ENCODE measurements around the gene SNCG. TPM values are rescaled to one million over a fixed set of nuclear protein-coding genes. Genes with fewer than 3 reads are reported as not detected.
"Not testable (repeated sequence)": the region's sequence is repeated elsewhere in the genome, so short reads cannot be mapped to it uniquely, and the experiment has no call there.

Gene SNCG
- total RNA-seq, 1 donor from 2014 or later = 706 TPM

- DNase-seq (ENCODE audit: low spot score) = peak; percentile 27
Observed at GRCh38 chr10:86944907-86945306, 13.5 kb upstream of the SNCG start.

DNA sequence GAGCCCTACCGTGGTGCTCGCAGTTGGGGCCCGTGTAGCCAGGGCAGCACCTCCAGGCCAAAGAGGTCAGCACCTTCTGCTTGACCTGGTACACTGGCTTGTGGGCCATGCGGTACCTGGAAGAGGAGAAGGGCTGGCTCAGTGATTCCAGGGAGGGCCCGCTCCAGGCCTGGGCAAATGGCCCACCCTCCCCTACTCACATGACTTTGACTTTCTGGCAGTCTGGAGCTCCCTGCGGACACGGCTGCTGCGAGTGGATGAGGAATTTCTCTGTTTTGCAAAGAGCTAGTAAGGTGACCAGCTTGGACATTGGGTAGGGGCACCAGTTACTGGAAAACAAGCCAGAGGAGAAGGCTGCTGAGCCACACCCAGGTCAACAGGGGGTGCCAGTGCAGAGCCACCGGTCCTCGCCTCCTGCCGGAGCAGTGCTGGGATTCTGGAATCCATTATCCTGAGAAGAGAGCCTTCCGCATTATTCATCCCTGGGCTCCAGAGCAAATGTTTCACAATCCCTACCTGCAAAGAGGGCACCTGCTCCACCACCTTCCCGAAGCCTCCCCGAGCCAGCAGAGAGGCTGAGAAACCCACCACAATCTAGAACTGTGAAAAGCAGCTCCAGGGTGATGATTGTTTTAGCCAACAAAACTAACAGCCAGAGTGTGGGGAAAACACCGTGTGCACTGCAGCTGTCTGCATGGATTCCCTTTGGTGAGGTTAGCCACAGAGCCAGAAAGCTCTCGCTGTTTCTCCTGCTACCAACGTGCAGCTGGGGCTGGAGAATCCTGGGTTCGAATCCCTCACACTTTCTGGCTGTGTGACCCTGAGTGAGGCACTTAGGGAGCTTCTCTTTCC, 12.8 kb upstream of the SNCG start:
- DNase-seq (ENCODE audit: low spot score) = peak; percentile 43

DNA sequence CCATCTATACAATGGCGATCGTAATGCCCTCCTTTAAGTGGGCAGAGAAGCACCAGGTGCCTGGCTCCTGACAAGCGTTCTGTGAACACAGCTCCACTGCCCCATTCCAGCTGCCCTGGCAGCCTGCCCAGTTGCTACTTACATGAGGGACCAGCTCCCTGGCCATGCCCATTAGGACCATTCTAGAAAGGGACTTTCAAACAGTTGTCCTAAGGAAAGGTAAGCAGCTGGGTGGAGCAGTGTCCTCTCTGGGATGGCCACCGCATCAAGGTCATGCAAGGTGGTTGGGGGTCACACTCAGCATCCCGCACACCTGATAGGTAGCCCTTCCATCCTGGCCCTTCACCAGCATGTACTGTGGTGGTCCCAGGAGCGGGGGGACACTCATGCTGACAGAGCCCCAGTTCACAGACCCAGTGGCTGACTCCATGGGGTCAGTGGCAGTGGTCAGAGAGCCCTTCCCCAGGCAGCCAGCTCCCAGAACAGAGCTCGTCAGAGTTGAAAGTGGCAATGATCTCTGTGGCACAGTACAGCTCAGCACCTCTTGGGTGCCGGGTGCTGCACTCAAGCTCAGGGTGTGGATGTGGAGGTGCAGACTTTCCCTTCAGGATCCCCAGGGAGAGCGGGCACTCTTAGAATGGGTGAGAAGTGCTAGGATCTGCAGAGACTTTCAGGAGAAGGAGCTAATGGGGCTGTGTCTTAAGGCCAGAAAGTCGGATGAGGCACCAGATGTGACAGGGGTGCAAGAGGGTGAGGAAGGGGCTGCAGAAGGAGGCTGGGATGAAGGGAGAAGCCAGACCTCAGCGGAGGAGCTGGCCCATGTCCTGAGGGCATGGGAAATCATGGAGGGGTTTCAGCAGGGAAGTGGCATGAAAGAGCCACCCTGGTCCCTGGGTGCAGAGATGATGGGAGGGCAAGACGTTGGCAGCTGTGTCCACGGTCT, 11.9 kb upstream of the SNCG start:
- DNase-seq (ENCODE audit: low spot score) = peak; percentile 49

GRCh38 chr10:86947806-86948205, 10.6 kb upstream of the SNCG start:
- DNase-seq (ENCODE audit: low spot score) = not testable (repeated sequence)

- peak; percentile 33 for DNase-seq (ENCODE audit: low spot score)
Observed at GRCh38 chr10:86950349-86950748, 8.1 kb upstream of the SNCG start.

GRCh38 chr10:86951184-86951761, 7.1 kb upstream of the SNCG start:
- peak; percentile 65 for DNase-seq (ENCODE audit: low spot score)

DNA sequence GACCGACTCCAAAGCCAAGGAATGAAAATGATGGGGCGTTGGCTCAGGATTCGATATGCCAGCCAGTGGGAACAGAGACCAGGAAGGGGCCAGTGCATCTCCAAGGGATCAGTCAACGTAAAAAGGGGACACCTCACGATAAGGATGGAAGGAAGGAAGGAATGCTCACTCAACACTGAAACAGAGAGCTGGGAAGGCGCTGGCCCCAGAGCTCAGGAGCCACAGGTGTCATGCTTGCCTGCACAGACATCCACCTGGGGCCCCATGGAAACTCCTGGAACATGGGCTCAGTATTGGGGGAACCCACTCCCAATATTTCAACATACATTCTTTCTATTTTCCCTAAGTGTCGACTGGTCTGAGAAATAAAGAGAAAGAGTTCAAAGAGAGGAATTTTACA, 6.3 kb upstream of the SNCG start:
- DNase-seq (ENCODE audit: low spot score) = peak; percentile 24

GRCh38 chr10:86952697-86953096, 5.7 kb upstream of the SNCG start:
- not testable (repeated sequence) for DNase-seq (ENCODE audit: low spot score)

DNA sequence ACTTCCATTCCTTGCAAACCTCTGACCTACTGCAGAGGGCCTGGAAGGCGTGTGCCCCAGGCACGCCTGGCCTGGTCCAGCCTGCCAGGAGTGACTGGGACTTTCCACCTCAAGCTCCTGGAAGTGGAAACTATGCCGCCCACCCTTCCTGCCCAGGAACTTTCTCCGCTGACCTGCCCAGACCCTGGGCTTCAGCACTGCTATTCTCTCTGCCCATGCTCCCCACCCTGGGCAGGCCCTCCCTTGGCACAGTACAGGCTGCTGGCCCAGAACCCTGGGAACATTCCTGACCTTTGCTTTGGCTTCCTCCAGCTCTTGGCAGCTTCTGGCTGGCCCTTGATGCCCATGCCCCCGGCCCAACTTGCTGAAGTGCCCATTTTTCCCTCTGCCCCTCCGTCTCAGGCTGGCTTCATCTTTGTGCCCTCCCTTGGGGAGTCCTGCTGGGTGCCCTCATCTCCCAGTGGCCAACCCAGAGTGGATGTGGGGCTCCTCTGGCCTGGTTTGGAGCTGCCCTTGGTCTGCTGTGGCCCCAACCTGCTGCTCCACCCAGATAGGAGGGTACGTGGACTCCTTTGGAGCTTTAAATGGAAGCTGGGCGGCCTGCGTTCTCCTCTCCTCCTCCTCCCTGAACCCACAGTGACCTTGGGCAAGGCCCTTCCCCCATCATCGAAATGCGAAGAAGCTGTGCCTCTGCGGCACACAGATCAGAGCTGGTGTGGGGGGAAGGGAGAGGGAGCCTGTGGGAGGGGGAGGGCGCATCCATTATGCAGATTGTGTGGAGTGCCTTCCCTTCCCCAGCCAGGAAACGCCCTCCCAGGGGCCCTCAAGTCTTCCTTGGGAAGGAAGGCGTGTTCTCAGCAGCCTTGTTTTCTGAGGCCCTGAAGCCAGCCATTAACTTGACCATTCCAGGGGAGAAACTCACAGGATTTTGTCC, 4.4 kb upstream of the SNCG start:
- peak; percentile 82 for DNase-seq (ENCODE audit: low spot score)

DNA sequence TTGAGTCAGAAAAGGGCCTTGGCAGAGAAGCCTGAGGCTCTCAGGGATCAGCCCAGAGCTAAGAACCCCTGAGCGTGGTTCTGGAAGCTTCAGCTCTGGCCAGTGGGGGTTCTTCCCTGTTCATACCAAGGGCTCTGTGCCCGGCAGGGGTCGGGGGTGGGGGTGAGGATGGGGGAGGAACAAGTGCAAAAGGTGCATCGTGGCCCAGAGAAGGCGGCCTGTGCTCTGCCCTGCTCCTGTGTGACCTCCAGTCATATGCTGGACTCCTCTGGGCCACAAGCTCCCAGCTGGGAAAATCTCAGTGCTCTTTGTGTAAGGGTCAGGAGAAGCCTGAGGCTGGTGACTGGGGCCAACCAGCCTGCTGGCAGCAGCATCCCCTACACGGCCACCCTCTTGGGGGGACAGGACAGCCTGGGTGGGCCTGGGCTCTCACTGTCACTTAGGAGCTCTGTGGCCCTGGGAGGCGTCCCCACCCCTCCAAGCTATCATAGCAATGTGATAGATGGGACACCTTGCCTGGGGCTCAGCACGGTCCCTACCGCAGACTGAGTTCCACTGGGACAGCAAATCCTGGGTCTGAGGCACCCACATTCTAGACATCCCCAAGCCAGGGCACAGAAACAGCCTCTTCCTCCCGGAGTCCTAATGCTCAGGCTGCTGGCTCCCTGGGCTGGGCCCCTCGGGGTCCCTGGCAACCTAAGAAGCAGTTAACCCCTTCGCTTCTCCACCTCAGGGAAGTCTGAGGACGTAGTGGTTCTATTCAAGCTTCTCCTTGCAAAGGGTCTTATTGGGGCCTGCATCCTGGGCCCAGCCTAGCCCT, 3.5 kb upstream of the SNCG start:
- no peak for DNase-seq (ENCODE audit: low spot score)

- DNase-seq (ENCODE audit: low spot score) = no peak
Observed at GRCh38 chr10:86955501-86956194, 2.8 kb upstream of the SNCG start.

DNA sequence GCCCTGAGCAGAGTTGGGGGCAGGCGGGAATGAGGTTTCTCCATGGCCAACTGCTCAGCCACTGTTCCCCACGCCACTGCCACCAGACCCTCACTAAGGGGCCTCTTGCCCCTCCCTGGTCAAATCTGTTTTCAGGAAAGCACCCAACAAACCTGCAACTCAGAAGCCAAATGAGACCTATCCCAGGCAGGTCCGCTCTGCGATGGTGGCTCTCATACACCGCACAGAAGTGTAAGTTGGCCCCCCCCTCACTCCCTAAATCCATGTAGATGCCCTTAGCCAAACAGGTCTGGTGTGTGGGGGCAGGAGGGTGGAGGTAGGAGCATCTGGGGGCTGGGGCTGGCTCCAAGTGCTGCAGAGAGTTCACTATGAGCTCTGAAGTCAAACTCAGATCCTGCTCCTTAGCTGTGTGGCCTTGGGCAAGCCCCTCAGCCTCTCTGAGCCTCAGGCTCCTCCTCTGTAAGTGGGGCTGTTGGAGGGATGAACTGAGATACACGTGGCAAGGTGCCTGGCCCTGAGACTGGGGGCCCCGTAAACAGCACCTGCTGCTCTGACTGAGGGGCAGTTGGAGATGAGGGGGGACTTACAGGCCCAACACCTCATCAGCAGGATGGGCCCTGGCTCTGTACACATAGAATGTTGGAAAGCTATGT, 2.1 kb upstream of the SNCG start:
- no peak for DNase-seq (ENCODE audit: low spot score)

DNA sequence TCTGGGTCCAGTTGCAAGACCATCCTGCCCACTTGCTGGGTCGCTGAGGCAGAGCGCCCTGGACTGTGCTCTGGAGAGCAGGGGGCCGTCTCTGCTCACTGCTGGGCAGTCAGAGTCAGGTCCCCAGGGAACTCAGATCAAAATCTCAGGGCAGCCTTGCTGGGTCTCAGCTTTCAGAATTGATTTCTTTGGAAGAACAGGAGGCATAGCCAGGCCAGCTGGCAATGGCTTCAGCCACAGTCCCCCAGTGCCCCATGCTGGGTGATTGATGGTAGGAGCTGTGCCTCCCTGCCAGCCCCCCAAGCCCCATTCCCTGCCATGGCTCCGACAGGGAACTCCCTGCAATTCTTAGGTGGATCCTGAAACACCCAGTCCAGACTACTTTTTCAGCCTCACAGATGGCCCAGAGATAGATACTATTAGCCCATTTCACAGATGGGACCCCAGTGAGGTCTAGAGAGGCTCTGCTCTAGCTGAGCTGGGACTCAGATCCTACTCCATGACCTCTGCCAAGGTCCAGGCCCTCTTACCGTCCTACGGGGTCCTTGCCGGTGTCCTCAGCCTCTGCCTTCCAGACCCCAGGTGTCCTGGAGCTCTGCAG, 1.5 kb upstream of the SNCG start:
- no peak for DNase-seq (ENCODE audit: low spot score)

DNA sequence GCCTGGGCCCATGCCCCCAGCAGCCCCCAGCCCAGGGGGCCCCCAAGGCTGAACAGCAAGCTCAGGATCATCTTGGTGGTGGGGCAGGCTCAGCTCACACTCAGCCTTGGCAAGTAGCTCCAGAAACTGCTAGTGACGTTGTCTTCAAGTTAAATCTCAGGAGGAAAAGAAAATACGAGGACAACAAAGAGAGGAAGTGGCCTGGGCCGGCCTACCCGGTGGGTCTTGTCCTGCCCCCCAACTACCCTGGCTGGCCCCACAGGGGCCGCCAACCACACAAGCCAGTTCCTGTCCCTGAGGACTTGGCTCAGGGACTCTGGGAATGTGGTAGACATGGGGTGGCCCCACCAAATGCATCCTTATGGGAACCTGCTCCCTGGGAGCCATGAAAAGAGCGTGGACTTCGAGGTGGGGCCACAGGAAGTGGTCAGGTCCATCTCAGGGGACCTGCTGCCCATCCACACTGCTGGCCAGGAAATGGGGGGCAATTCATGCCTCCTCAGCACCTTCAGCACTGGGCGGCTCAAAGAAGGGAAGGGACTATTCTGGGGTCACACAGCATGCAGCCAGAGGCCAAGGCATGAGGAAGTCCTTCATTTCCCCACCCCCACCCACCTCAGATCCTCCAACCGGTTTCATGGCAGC, 806 bp upstream of the SNCG start, which contains the start of gene MMRN2:
MMRN2 (minus strand) TSS at position 145 of the 645 bp plus-strand sequence; CDS start at position 71, 74 bp downstream.
- DNase-seq (ENCODE audit: low spot score) = no peak

GRCh38 chr10:86958901-86959736, 720 bp downstream of the SNCG start:
- DNase-seq (ENCODE audit: low spot score) = no peak

DNA sequence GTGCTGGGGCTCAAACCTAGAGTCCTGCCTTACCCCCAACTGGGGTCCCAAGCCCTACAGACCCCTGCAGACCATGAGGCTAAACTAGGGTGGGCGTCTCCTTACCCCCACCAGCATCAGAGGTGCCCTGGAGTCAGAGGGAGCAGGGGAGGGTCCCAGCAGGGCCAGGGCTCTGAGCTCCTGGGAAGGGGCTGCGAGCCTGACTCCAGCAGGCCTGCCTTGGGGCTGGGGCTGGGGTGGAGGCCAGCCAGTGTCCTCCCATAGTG, 1.3 kb downstream of the SNCG start:
- DNase-seq (ENCODE audit: low spot score) = no peak
